ENCODE results near the gene TTC17.

- TF ChIP-seq CTCF (conservative IDR thresholded peaks at IDR 0.05; ENCODE audit: low read depth, low read length) (no peak), USF2 (IDR thresholded peaks at IDR 0.05; ENCODE audit: low read depth, low read length) (no peak), FOS (IDR thresholded peaks at IDR 0.05; ENCODE audit: low read depth, low read length) (no peak), RAD21 (IDR thresholded peaks at IDR 0.05; ENCODE audit: low read length) (no peak), MAZ (IDR thresholded peaks at IDR 0.05; ENCODE audit: borderline replicate concordance, low read depth, low read length) (no peak), NFE2L2 (IDR thresholded peaks at IDR 0.05; ENCODE audit: low read depth, low read length) (no peak), MXI1 (IDR thresholded peaks at IDR 0.05; ENCODE audit: borderline replicate concordance, low read depth, low read length) (no peak), SMC3 (IDR thresholded peaks at IDR 0.05; ENCODE audit: low read depth, low read length) (no peak), CHD1 (IDR thresholded peaks at IDR 0.05; ENCODE audit: low read depth, low read length) (no peak)
Measured at GRCh38 chr11:43443811-43444210, 85.1 kb downstream of the TTC17 start.
